Spinal cord (tissue), 10 donors: ENCODE data around the gene MACROD2. TPM values are rescaled to one million over a fixed set of nuclear protein-coding genes. Genes with fewer than 3 reads are reported as not detected.

Experiments used
- DNase-seq, 6 donors: peaks; one replicate each; pipeline versions ENCODE4 v3.0.0 to v3.0.0-alpha.2; 2013 to 2015; ENCODE audit warnings: low spot score in 6 of 6, low read depth in 4 of 6
- H3K27ac ChIP-seq: one replicate; pipeline ENCODE4 v1.5.1; 2013; ENCODE audit warnings: low read depth, low read length, control low read depth
- H3K27me3 ChIP-seq: one replicate; pipeline ENCODE4 v1.6.1; 2013; ENCODE audit warnings: low read length; ENCODE audit not compliant: control insufficient read depth, insufficient read depth
- H3K36me3 ChIP-seq: one replicate; pipeline ENCODE4 v1.6.1; 2013; ENCODE audit warnings: low read length; ENCODE audit not compliant: control insufficient read depth, insufficient read depth
- H3K4me1 ChIP-seq: one replicate; pipeline ENCODE4 v1.6.1; 2013; ENCODE audit warnings: low read length; ENCODE audit not compliant: control insufficient read depth, insufficient read depth
- H3K4me3 ChIP-seq: one replicate; pipeline ENCODE4 v1.5.1; 2013; ENCODE audit warnings: low read depth, low read length, control low read depth
- H3K9me3 ChIP-seq: one replicate; pipeline ENCODE4 v1.6.1; 2013; ENCODE audit warnings: low read length; ENCODE audit not compliant: control insufficient read depth, insufficient read depth
- WGBS: methylation state at CpG from one replicate; pipeline ENCODE4 v1.1.5; 2013; ENCODE audit warnings: missing lambda C conversion rate; ENCODE audit not compliant: insufficient coverage; 5-methylcytosine and 5-hydroxymethylcytosine counted together
- polyA plus RNA-seq, 2 donors: library from polyadenylated mRNA; unstranded; fragments of 120-200 nt; gene quantifications; one replicate each; pipeline ENCODE4 v1.2.1, GENCODE V29; 2013; ENCODE audit not compliant: insufficient read length in 2 of 2
- small RNA-seq: library from RNA; depleted of rRNA; stranded (forward); fragments of <200 nt; gene quantifications from one replicate; pipeline ENCODE3, GENCODE V24; 2014; ENCODE audit warnings: low replicate concordance
- total RNA-seq, 2 donors: library from RNA; depleted of rRNA in 1 of 2; stranded (reverse); fragments of 120-200 nt in 1 of 2; fragments of >200 nt in 1 of 2; gene quantifications; one replicate each; pipeline versions ENCODE4 v1.2.3 to v1.2.4, GENCODE V29; 2013 to 2014
- donor health status: healthy.

MACROD2 gene
- total and polyA plus RNA-seq, 4 donors, result 16.2 to 34.0 (median 23.6) TPM

GRCh38 chr20:16098890-16099639, 2103.7 kb downstream of the MACROD2 start:
- Histone ChIP-seq H3K4me1 (no peaks in the 10 kb centered on the region), H3K9me3 (no peaks in the 10 kb centered on the region), H3K36me3 (no peaks in the 10 kb centered on the region), H3K27ac (no peak overlapping the region), H3K4me3 (no peak overlapping the region), H3K27me3 (no peaks in the 10 kb centered on the region)
- WGBS, result 29% methylated on average over 2 of the region's 7 CpGs
- DNase-seq, result no peak

GRCh38 chr20:16100111-16100510, 2104.8 kb downstream of the MACROD2 start:
- WGBS, result no CpG with 5 or more reads among the region's 3 CpGs
- no peak overlapping the region for H3K4me3 ChIP-seq
- H3K27ac ChIP-seq, result no peak overlapping the region
- no peaks in the 10 kb centered on the region for H3K36me3 ChIP-seq
- H3K9me3 ChIP-seq, result no peaks in the 10 kb centered on the region
- no peaks in the 10 kb centered on the region for H3K4me1 ChIP-seq
- peak in 1 of 6 donors; percentile 50 for DNase-seq
- no peaks in the 10 kb centered on the region for H3K27me3 ChIP-seq

- Histone ChIP-seq H3K9me3 (no peaks in the 10 kb centered on the region), H3K4me1 (no peaks in the 10 kb centered on the region), H3K27me3 (no peaks in the 10 kb centered on the region), H3K36me3 (no peaks in the 10 kb centered on the region), H3K4me3 (no peak overlapping the region), H3K27ac (no peak overlapping the region)
- no peak for DNase-seq
- 100% methylated on average over 2 of the region's 4 CpGs for whole genome bisulfite sequencing
These were observed 2105.5 kb downstream of the MACROD2 start for GRCh38 chr20:16100767-16101166.

Small RNAs within 50 kb of the gene (small RNA-seq; reads per million reads assigned to genes)
- not detected for gene RN7SL864P
- not detected for gene RNA5SP475
- gene RNU6-1159P, result not detected
- not detected for gene RNU6-115P
- gene RNU6-228P, result not detected
- not detected for gene RNU6-278P
- not detected for gene RPS3P1

Other genes with a start within 250 kb of the MACROD2 start
- gene ESF1, start 210.6 kb upstream of the MACROD2 start, total RNA-seq, result 10 to 100 TPM; 19.4 to 20.6 TPM
- 10 to 100 TPM; 16.0 to 22.2 TPM for gene ESF1, start 210.6 kb upstream of the MACROD2 start, polyA plus RNA-seq
- 10 to 100 TPM; 33.3 to 36.6 TPM for gene NDUFAF5, start 210.5 kb upstream of the MACROD2 start, total RNA-seq
- 10 to 100 TPM; 43.4 to 47.6 TPM for gene NDUFAF5, start 210.5 kb upstream of the MACROD2 start, polyA plus RNA-seq
- gene SEL1L2, start 4.9 kb upstream of the MACROD2 start, total RNA-seq, result not detected
- gene SEL1L2, start 4.9 kb upstream of the MACROD2 start, polyA plus RNA-seq, result under 1 TPM; 0.21 to 0.22 TPM